ENCODE measurements around the gene ANXA8.

- no peak for TF ChIP-seq CTCF (conservative IDR thresholded peaks at IDR 0.05; ENCODE audit: low read depth, low read length)
- TF ChIP-seq EZH2phosphoT487 (IDR thresholded peaks at IDR 0.05; ENCODE audit: borderline replicate concordance, low read length) = no peak
- no peak for TF ChIP-seq EZH2 (IDR thresholded peaks at IDR 0.05; ENCODE audit: low read length, unreplicated experiment)
These were observed 39.9 kb downstream of the ANXA8 start for GRCh38 chr10:47444047-47444446.
